ENCODE measurements around the gene THSD4. TPM values are rescaled to one million over a fixed set of nuclear protein-coding genes. Genes with fewer than 3 reads are reported as not detected.

THSD4 gene
- total RNA-seq, 1 experiment from 2014 or later, result 24.2 TPM

GRCh38 chr15:71545223-71545760 lies 430.0 kb downstream of the THSD4 start:
- no peak for DNase-seq
- H3K27ac Mint-ChIP-seq (ENCODE audit: unreplicated experiment), result no peak overlapping the region
- BruUV-seq (replicated peaks), result no TSS peak
- intact Hi-C loops (cut with micrococcal nuclease; ENCODE audit: unreplicated experiment), result no loop called here
- H3K9me3 Mint-ChIP-seq (ENCODE audit: low read depth, unreplicated experiment), result no peaks in the 10 kb centered on the region
- H3K27me3 Mint-ChIP-seq (ENCODE audit: unreplicated experiment), result no peaks in the 10 kb centered on the region
- H3K4me3 Mint-ChIP-seq (ENCODE audit: low read depth, unreplicated experiment), result no peak overlapping the region
- CTCF ChIA-PET, result no interaction called here
- H3K36me3 Mint-ChIP-seq (ENCODE audit: insufficient read depth, unreplicated experiment), result no peaks in the 10 kb centered on the region
- TF ChIP-seq CTCF (IDR thresholded peaks at IDR 0.05; ENCODE audit: unreplicated experiment), result no peak
- no peaks in the 10 kb centered on the region for H3K4me1 Mint-ChIP-seq (ENCODE audit: low read depth, unreplicated experiment)

GRCh38 chr15:71545923-71546322 lies 430.7 kb downstream of the THSD4 start:
- H3K4me3 Mint-ChIP-seq (ENCODE audit: low read depth, unreplicated experiment), result no peak overlapping the region
- no peak overlapping the region for H3K27ac Mint-ChIP-seq (ENCODE audit: unreplicated experiment)
- intact Hi-C loops (cut with micrococcal nuclease; ENCODE audit: unreplicated experiment), result no loop called here
- CTCF ChIA-PET, result no interaction called here
- no peaks in the 10 kb centered on the region for H3K4me1 Mint-ChIP-seq (ENCODE audit: low read depth, unreplicated experiment)
- no peaks in the 10 kb centered on the region for H3K27me3 Mint-ChIP-seq (ENCODE audit: unreplicated experiment)
- no peaks in the 10 kb centered on the region for H3K9me3 Mint-ChIP-seq (ENCODE audit: low read depth, unreplicated experiment)
- BruUV-seq (replicated peaks), result no TSS peak
- H3K36me3 Mint-ChIP-seq (ENCODE audit: insufficient read depth, unreplicated experiment), result no peaks in the 10 kb centered on the region
- TF ChIP-seq CTCF (IDR thresholded peaks at IDR 0.05; ENCODE audit: unreplicated experiment), result no peak
- DNase-seq, result no peak

- H3K27me3 Mint-ChIP-seq (ENCODE audit: unreplicated experiment), result no peaks in the 10 kb centered on the region
- intact Hi-C loops (cut with micrococcal nuclease; ENCODE audit: unreplicated experiment), result no loop called here
- BruUV-seq (replicated peaks), result no TSS peak
- H3K27ac Mint-ChIP-seq (ENCODE audit: unreplicated experiment), result no peak overlapping the region
- no peaks in the 10 kb centered on the region for H3K4me1 Mint-ChIP-seq (ENCODE audit: low read depth, unreplicated experiment)
- no peak for TF ChIP-seq CTCF (IDR thresholded peaks at IDR 0.05; ENCODE audit: unreplicated experiment)
- H3K4me3 Mint-ChIP-seq (ENCODE audit: low read depth, unreplicated experiment), result no peak overlapping the region
- H3K36me3 Mint-ChIP-seq (ENCODE audit: insufficient read depth, unreplicated experiment), result no peaks in the 10 kb centered on the region
- CTCF ChIA-PET, result interaction anchor here (0.6 kb wide), 1 partner anchor 1052 kb away, joined by 3 read pairs; no protein-coding TSS in a partner anchor
- H3K9me3 Mint-ChIP-seq (ENCODE audit: low read depth, unreplicated experiment), result no peaks in the 10 kb centered on the region
- DNase-seq, result no peak
These were observed 431.7 kb downstream of the THSD4 start for GRCh38 chr15:71547011-71547410.

GRCh38 chr15:71548401-71548807 lies 433.1 kb downstream of the THSD4 start:
- intact Hi-C loops (cut with micrococcal nuclease; ENCODE audit: unreplicated experiment), result no loop called here
- Mint-ChIP-seq H3K27ac (ENCODE audit: unreplicated experiment) (no peak overlapping the region), H3K27me3 (ENCODE audit: unreplicated experiment) (no peaks in the 10 kb centered on the region), H3K9me3 (ENCODE audit: low read depth, unreplicated experiment) (no peaks in the 10 kb centered on the region), H3K4me1 (ENCODE audit: low read depth, unreplicated experiment) (no peaks in the 10 kb centered on the region), H3K36me3 (ENCODE audit: insufficient read depth, unreplicated experiment) (no peaks in the 10 kb centered on the region), H3K4me3 (ENCODE audit: low read depth, unreplicated experiment) (no peak overlapping the region)
- DNase-seq, result no peak
- no TSS peak for BruUV-seq (replicated peaks)
- no peak for TF ChIP-seq CTCF (IDR thresholded peaks at IDR 0.05; ENCODE audit: unreplicated experiment)
- CTCF ChIA-PET, result no interaction called here
